H9 (cell line): ENCODE data around the gene ANKRD2. TPM values are rescaled to one million over a fixed set of nuclear protein-coding genes. Genes with fewer than 3 reads are reported as not detected.
A peak's percentile ranks its signal among the peaks of the same experiment; 100 is the strongest.

Experiments
- DNase-seq: peaks from one replicate; pipeline ENCODE4 v3.0.0-alpha.2; 2017
- H2AFZ ChIP-seq: one replicate; pipeline ENCODE4 v1.6.1; 2013; ENCODE audit warnings: mild to moderate bottlenecking, low read length, control low read depth, moderate library complexity
- H2AK5ac ChIP-seq: 2 replicates; pipeline ENCODE4 v1.6.1; 2013; ENCODE audit warnings: low read length, control low read depth, mixed read lengths; ENCODE audit not compliant: insufficient read length
- H2BK120ac ChIP-seq: one replicate; pipeline ENCODE4 v1.6.1; 2013; ENCODE audit warnings: low read depth, mild to moderate bottlenecking, low read length, control low read depth, inconsistent platforms; ENCODE audit not compliant: poor library complexity, severe bottlenecking
- H2BK12ac ChIP-seq: 2 replicates; pipeline ENCODE4 v1.6.1; 2013; ENCODE audit warnings: low read length, control low read depth, mixed read lengths, low read depth; ENCODE audit not compliant: insufficient read length
- H2BK15ac ChIP-seq: 2 replicates; pipeline ENCODE4 v1.6.1; 2013; ENCODE audit warnings: low read depth, low read length, control low read depth
- H2BK20ac ChIP-seq: one replicate; pipeline ENCODE4 v1.6.1; 2013; ENCODE audit warnings: low read depth, mild to moderate bottlenecking, low read length, control low read depth, inconsistent platforms; ENCODE audit not compliant: poor library complexity, severe bottlenecking
- H2BK5ac ChIP-seq: 2 replicates; pipeline ENCODE4 v1.6.1; 2013; ENCODE audit warnings: low read length, control low read depth, mixed read lengths; ENCODE audit not compliant: insufficient read length
- H3K14ac ChIP-seq: 2 replicates; pipeline ENCODE4 v1.6.1; 2013; ENCODE audit warnings: low read length, control low read depth; ENCODE audit not compliant: insufficient read depth
- H3K18ac ChIP-seq: 2 replicates; pipeline ENCODE4 v1.6.1; 2013; ENCODE audit warnings: low read depth, mild to moderate bottlenecking, mixed read lengths, low read length, control low read depth; ENCODE audit not compliant: insufficient read length
- H3K23ac ChIP-seq: 2 replicates; pipeline ENCODE4 v1.6.1; 2013; ENCODE audit warnings: low read length, control low read depth, mixed read lengths, low read depth; ENCODE audit not compliant: insufficient read length
- H3K23me2 ChIP-seq: 2 replicates; pipeline ENCODE4 v1.6.1; 2013; ENCODE audit warnings: low read depth, mild to moderate bottlenecking, mixed read lengths, low read length, control low read depth; ENCODE audit not compliant: insufficient read length, poor library complexity, severe bottlenecking
- H3K27ac ChIP-seq: 2 replicates; pipeline ENCODE4 v1.5.1; 2013; ENCODE audit warnings: low read length, control low read depth, mixed read lengths, low read depth; ENCODE audit not compliant: insufficient read length
- H3K27me3 ChIP-seq: 2 replicates; pipeline ENCODE4 v1.6.1; 2013; ENCODE audit warnings: low read length, control low read depth, inconsistent platforms; ENCODE audit not compliant: insufficient read depth
- H3K4ac ChIP-seq: 2 replicates; pipeline ENCODE4 v1.6.1; 2013; ENCODE audit warnings: low read depth, mild to moderate bottlenecking, control low read depth, inconsistent platforms, low read length, moderate library complexity
- H3K4me1 ChIP-seq: 2 replicates; pipeline ENCODE4 v1.6.1; 2013; ENCODE audit warnings: low read length, control low read depth, inconsistent platforms; ENCODE audit not compliant: insufficient read depth
- H3K4me2 ChIP-seq: 2 replicates; pipeline ENCODE4 v1.6.1; 2013; ENCODE audit warnings: low read length, control low read depth, mixed read lengths; ENCODE audit not compliant: insufficient read length, insufficient read depth
- H3K56ac ChIP-seq: 2 replicates; pipeline ENCODE4 v1.6.1; 2013; ENCODE audit warnings: low read depth, mild to moderate bottlenecking, mixed read lengths, low read length, control low read depth; ENCODE audit not compliant: insufficient read length
- H3K79me1 ChIP-seq: 2 replicates; pipeline ENCODE4 v1.6.1; 2013; ENCODE audit warnings: low read depth, mild to moderate bottlenecking, moderate library complexity, low read length, control low read depth, inconsistent platforms; ENCODE audit not compliant: insufficient read depth, poor library complexity, severe bottlenecking
- H3K79me2 ChIP-seq: 2 replicates; pipeline ENCODE4 v1.6.1; 2013; ENCODE audit warnings: low read length, control low read depth, inconsistent platforms; ENCODE audit not compliant: insufficient read depth
- H3K9ac ChIP-seq: 2 replicates; pipeline ENCODE4 v1.6.1; 2013; ENCODE audit warnings: low read length, control low read depth, mixed read lengths; ENCODE audit not compliant: insufficient read length; ENCODE audit errors: extremely low read depth
- H3K9me3 ChIP-seq: one replicate; pipeline ENCODE4 v1.6.1; 2013; ENCODE audit warnings: low read depth, low read length, inconsistent platforms; ENCODE audit not compliant: control insufficient read depth
- H3T11ph ChIP-seq: one replicate; pipeline ENCODE4 v1.6.1; 2013; ENCODE audit warnings: mild to moderate bottlenecking, low read length, control low read depth, inconsistent platforms
- H4K20me1 ChIP-seq: one replicate; pipeline ENCODE4 v1.6.1; 2013; ENCODE audit not compliant: control insufficient read depth, insufficient read length, insufficient read depth
- H4K5ac ChIP-seq: 2 replicates; pipeline ENCODE4 v1.6.1; 2013; ENCODE audit warnings: low read depth, mild to moderate bottlenecking, mixed read lengths, low read length, control low read depth; ENCODE audit not compliant: insufficient read length
- H4K8ac ChIP-seq: replicated peaks from 2 replicates; pipeline ENCODE4 v1.6.1; 2013; ENCODE audit warnings: low read length, control low read depth, mixed read lengths, low read depth; ENCODE audit not compliant: insufficient read length
- H4K91ac ChIP-seq: 2 replicates; pipeline ENCODE4 v1.6.1; 2013; ENCODE audit warnings: low read depth, mild to moderate bottlenecking, moderate library complexity, mixed read lengths, low read length, control low read depth; ENCODE audit not compliant: insufficient read length
- H3K27ac Mint-ChIP-seq, 3 experiments: 2 replicates in 2 of 3; 3 replicates in 1 of 3; pipeline ENCODE4 v1.8.0; 2020 to 2021; ENCODE audit warnings: mixed read lengths in 3 of 3, mild to moderate bottlenecking in 1 of 3, moderate library complexity in 1 of 3
- H3K27me3 Mint-ChIP-seq: 2 replicates; pipeline ENCODE4 v1.8.0; 2021; ENCODE audit warnings: low read depth, mild to moderate bottlenecking, moderate library complexity, mixed read lengths
- H3K36me3 Mint-ChIP-seq, 3 experiments: 2 replicates in 2 of 3; 3 replicates in 1 of 3; pipeline ENCODE4 v1.8.0; 2020 to 2021; ENCODE audit warnings: low read depth in 3 of 3, mixed read lengths in 3 of 3; ENCODE audit not compliant: insufficient read depth in 1 of 3
- H3K4me1 Mint-ChIP-seq, 2 experiments: 2 replicates each; pipeline ENCODE4 v1.8.0; 2020; ENCODE audit warnings: mixed read lengths in 2 of 2
- H3K4me3 Mint-ChIP-seq, 2 experiments: 2 replicates in 1 of 2; 3 replicates in 1 of 2; pipeline ENCODE4 v1.8.0; 2020 to 2021; ENCODE audit warnings: mild to moderate bottlenecking in 2 of 2, mixed read lengths in 2 of 2, moderate library complexity in 1 of 2
- H3K9me3 Mint-ChIP-seq, 2 experiments: 2 replicates in 1 of 2; 3 replicates in 1 of 2; pipeline ENCODE4 v1.8.0; 2020; ENCODE audit warnings: mild to moderate bottlenecking in 2 of 2, mixed read lengths in 2 of 2, moderate library complexity in 1 of 2
- WGBS: extraction: QIAGEN DNeasy Blood & Tissue Kit; methylation state at CpG from one replicate; pipeline ENCODE4 v1.1.7; 2013; ENCODE audit warnings: missing lambda C conversion rate, low lambda C conversion rate, mixed read lengths; ENCODE audit not compliant: insufficient read length; ENCODE audit errors: extremely low coverage; 5-methylcytosine and 5-hydroxymethylcytosine counted together
- total RNA-seq: library from RNA; stranded (reverse); gene quantifications from 2 replicates; pipeline ENCODE4 v1.2.1, GENCODE V29; 2021
- TF ChIP-seq, protein P1 (sequence below): fragments of 200-600 bp; sonication (generic); conservative IDR thresholded peaks from 3 replicates; pipeline ENCODE4 v1.8.0; 2021; ENCODE audit warnings: antibody characterized with exemption, mild to moderate bottlenecking

Gene ANKRD2
- total RNA-seq, 1 experiment from 2014 or later, result not detected

DNA sequence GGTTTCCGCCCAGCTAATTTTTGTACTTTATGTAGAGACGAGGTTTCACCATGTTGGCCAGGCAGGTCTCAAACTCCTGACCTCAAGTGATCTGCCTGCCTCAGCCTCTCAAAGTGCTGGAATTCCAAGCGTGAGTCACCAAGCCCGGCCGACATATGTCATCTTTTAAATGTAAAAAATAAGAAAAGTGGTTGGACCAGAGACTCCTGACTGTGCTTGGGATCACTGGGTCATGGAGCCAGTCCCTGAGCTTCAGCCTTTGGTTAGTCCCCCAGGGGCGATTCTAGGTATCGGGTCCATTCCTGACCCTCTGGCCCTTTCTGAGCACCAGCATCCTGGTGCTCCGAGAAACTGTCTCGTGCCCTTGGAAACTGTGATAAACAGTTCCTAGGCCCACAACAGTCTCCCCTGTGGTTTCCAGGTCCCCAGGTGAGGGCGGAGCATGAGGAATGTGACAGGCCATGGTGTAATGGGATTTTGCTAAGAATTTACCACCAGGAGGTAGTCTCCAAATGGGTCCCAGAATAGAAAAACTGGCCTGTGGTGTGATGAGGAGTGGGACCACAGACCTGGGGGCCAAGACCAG, 41.1 kb upstream of the ANKRD2 start:
- no peaks in the 10 kb centered on the region for H3K79me1 ChIP-seq
- H2AFZ ChIP-seq, result no peak overlapping the region
- WGBS, result no CpG with 5 or more reads among the region's 10 CpGs
- H3K4ac ChIP-seq, result no peak overlapping the region; the same call in 1 of the 2 replicates
- H3K27ac ChIP-seq, result no peak overlapping the region
- Mint-ChIP-seq H3K36me3 (peaks cover 4 to 9% (median 7%) of the 10 kb centered on the region in 3 experiments), H3K27ac (peak overlapping the region in 2 of 3 experiments; percentile 25 to 86; a peak in 4 of 7 replicates), H3K27me3 (no peaks in the 10 kb centered on the region; the same call in 1 of the 2 replicates), H3K4me1 (peaks cover 11 to 24% of the 10 kb centered on the region in 2 experiments), H3K9me3 (peaks cover 14 to 18% of the 10 kb centered on the region in 2 experiments), H3K4me3 (peak overlapping the region in 1 of 2 experiments; percentile 13; a peak in 1 of 5 replicates)
- H3K27me3 ChIP-seq, result no peaks in the 10 kb centered on the region
- no peak overlapping the region for H3K56ac ChIP-seq
- H4K91ac ChIP-seq, result no peak overlapping the region
- TF ChIP-seq, protein P1, sequence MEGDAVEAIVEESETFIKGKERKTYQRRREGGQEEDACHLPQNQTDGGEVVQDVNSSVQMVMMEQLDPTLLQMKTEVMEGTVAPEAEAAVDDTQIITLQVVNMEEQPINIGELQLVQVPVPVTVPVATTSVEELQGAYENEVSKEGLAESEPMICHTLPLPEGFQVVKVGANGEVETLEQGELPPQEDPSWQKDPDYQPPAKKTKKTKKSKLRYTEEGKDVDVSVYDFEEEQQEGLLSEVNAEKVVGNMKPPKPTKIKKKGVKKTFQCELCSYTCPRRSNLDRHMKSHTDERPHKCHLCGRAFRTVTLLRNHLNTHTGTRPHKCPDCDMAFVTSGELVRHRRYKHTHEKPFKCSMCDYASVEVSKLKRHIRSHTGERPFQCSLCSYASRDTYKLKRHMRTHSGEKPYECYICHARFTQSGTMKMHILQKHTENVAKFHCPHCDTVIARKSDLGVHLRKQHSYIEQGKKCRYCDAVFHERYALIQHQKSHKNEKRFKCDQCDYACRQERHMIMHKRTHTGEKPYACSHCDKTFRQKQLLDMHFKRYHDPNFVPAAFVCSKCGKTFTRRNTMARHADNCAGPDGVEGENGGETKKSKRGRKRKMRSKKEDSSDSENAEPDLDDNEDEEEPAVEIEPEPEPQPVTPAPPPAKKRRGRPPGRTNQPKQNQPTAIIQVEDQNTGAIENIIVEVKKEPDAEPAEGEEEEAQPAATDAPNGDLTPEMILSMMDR, result no peak; the same call in 2 of the 3 replicates
- no peaks in the 10 kb centered on the region for H3K9me3 ChIP-seq
- H4K20me1 ChIP-seq, result no peaks in the 10 kb centered on the region
- peak overlapping the region; percentile 87 for H3K14ac ChIP-seq
- H3K79me2 ChIP-seq, result no peaks in the 10 kb centered on the region
- no peaks in the 10 kb centered on the region for H3K4me1 ChIP-seq
- H2BK120ac ChIP-seq, result no peak overlapping the region
- no peak overlapping the region for H4K8ac ChIP-seq
- peak; percentile 46 for DNase-seq
- H2BK12ac ChIP-seq, result peak overlapping the region; percentile 67
- H3T11ph ChIP-seq, result no peak overlapping the region
- H3K9ac ChIP-seq, result peak overlapping the region; percentile 8
- peak overlapping the region; percentile 78 for H3K18ac ChIP-seq
- H2BK15ac ChIP-seq, result no peak overlapping the region
- H4K5ac ChIP-seq, result no peak overlapping the region
- no peak overlapping the region for H3K23ac ChIP-seq
- H2BK5ac ChIP-seq, result peak overlapping the region; percentile 26
- H3K4me2 ChIP-seq, result no peak overlapping the region
- no peaks in the 10 kb centered on the region for H3K23me2 ChIP-seq
- H2BK20ac ChIP-seq, result no peak overlapping the region
- H2AK5ac ChIP-seq, result no peak overlapping the region
